LHCN-M2 (cell line): ENCODE results near the gene LMLN. TPM values are rescaled to one million over a fixed set of nuclear protein-coding genes. Genes with fewer than 3 reads are reported as not detected.
"Not testable (repeated sequence)": the region's sequence is repeated elsewhere in the genome, so short reads cannot be mapped to it uniquely, and the experiment has no call there.

Experiments
- DNase-seq: peaks from one replicate; pipeline ENCODE4 v3.0.0-alpha.2; 2012; ENCODE audit warnings: low read depth
- polyA plus RNA-seq: library from polyadenylated mRNA; unstranded; fragments of >200 nt; gene quantifications from one replicate; pipeline ENCODE4 v1.2.1, GENCODE V29; 2012; ENCODE audit warnings: missing spikeins
- total RNA-seq: library from RNA; depleted of rRNA; stranded (reverse); fragments of >200 nt; gene quantifications from 2 replicates; pipeline ENCODE4 v1.2.3, GENCODE V29; 2014; rRNA removed

LMLN gene, protein sequence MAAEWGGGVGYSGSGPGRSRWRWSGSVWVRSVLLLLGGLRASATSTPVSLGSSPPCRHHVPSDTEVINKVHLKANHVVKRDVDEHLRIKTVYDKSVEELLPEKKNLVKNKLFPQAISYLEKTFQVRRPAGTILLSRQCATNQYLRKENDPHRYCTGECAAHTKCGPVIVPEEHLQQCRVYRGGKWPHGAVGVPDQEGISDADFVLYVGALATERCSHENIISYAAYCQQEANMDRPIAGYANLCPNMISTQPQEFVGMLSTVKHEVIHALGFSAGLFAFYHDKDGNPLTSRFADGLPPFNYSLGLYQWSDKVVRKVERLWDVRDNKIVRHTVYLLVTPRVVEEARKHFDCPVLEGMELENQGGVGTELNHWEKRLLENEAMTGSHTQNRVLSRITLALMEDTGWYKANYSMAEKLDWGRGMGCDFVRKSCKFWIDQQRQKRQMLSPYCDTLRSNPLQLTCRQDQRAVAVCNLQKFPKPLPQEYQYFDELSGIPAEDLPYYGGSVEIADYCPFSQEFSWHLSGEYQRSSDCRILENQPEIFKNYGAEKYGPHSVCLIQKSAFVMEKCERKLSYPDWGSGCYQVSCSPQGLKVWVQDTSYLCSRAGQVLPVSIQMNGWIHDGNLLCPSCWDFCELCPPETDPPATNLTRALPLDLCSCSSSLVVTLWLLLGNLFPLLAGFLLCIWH
- 6.2 and 12.2 TPM in 2 replicates for total RNA-seq
- 3.1 TPM for polyA plus RNA-seq

- DNase-seq: peak; percentile 95
Observed at GRCh38 chr3:197959891-197960693, at the start of gene LMLN. Gene LMLN (plus strand): TSS chr3:197960217. CDS start chr3:197960246, 29 bp downstream.

- no peak for DNase-seq
Observed at GRCh38 chr3:197912741-197913476, 47.1 kb upstream of the LMLN start.

- DNase-seq: no peak
Observed at GRCh38 chr3:197913641-197914380, 46.2 kb upstream of the LMLN start.

DNA sequence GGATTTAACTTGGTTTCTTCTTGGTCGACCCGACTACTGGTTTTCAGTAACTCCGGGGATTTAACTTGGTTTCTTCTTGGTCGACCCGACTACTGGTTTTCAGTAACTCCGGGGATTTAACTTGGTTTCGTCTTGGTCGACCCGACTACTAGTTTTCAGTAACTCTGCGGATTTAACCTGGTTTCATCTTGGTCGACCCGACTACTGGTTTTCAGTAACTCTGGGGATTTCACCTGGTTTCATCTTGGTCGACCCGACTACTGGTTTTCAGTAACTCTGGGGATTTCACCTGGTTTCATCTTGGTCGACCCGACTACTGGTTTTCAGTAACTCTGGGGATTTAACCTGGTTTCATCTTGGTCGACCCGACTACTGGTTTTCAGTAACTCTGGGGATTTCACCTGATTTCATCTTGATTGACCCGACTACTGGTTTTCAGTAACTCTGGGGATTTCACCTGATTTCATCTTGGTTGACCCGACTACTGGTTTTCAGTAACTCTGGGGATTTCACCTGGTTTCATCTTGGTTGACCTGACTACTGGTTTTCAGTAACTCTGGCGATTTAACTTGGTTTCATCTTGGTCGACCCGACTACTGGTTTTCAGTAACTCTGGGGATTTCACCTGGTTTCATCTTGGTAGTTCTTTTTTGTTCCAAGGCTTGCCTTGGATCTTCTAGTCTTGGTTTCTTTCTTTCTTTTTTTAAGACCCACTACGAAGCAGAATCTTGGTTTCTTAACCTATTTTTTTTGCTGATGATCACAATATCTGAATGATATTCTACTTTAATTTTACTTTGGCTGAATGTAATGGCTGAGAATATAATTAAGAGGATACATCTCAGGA lies 38.4 kb upstream of the LMLN start:
- not testable (repeated sequence) for DNase-seq

- DNase-seq: no peak
Observed at GRCh38 chr3:197926418-197926817, 33.6 kb upstream of the LMLN start.

DNA sequence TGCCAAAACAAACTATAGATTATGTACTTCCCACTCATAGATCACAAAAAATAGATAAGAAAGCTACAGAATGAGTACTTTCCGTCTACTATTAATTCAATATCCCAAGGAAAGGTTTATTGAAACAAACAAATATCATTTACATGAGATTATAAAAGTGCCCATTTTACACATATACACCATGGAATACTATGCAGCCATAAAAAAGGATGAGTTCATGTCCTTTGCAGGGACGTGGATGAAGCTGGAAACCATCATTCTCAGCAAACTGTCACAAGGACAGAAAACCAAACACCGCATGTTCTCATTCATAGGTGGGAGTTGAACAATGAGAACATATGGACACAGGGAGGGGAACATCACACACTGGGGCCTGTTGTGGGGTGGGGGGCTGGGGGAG lies 32.4 kb upstream of the LMLN start:
- not testable (repeated sequence) for DNase-seq

GRCh38 chr3:197936819-197937384 lies 23.1 kb upstream of the LMLN start:
- no peak for DNase-seq

DNA sequence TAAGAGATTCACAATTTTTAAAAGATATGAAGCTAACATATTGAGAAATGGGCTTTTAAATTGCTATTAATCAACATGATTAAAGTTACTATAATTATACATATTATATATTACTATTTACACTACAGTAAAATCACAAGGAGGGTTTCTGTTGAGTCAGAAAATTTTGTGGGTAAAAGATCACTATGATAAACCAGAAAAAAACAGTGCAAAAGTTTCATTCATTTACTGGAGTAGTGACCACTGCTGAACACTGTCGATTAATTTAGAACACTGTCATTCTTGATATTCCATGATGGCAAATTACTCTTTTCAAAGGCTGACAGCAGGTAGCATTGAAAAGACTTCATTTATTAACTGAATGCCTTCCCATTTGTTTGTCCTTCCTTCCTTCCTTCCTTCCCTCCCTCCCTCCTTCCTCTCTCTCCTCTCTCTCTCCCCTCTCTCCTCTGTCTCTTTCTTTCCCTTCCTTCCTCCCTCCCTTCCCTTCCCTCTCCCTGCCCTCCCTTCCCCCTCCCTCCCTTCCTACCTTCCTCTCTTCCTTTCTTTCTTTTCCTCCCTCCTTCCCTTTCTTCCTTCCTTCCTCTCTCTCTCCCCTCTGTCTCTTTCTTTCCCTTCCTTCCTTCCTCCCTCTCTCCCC lies 19.2 kb upstream of the LMLN start:
- no peak for DNase-seq

DNA sequence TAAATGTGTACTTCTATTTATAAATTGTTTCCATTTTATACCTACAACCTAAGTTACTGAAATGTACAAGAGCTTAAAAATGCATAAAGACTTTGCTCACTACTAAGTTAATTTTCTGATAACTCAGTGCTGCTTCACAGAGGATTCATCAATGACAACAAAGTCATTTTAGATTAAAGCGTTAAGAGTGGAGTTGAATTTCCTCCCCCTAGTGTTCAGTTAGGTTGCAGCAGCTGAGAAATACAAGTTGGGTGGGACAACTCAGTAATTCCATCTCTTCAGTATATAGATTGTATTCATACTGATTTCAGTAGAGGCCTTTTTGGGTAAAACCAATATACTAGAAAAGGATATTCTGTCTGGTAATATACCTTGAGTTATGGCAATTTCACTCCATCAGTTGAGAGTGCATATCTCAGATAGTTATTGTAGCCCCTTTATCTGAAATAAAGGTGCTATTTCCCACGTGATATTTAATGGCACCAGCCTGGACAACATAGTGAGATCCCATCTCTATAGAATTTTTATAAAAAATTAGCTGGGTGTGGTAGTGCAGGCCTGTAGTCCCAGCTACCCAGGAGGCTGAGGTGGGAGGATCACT lies 17.0 kb upstream of the LMLN start:
- DNase-seq: peak; percentile 38

DNA sequence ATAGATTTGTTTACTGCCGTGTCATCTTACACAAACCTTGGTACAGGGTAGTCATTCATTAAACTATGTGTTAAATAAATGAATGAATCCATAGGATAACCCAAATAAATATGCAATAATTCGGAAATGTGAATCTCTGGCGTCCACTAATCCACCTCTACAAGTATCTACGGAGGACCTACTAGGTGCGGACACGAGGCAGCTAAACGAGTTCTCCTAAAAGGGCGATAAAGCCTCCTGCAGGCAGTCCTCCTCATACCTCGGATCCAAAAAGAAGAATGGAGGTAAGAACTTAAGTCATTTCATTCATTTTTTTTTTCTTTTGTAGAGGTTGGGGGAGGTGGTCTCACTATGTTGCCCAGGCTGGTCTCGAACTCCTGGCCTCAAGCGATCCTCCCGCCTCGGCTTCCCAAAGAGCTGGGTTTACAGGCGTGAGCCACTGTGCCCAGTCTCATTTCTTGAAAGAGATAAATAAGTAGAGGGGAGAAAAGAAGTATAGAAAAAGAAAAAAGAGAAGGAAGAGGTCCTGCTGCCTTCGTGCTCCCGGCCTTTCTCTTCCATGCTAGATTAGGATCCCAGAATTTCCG lies 10.7 kb upstream of the LMLN start:
- DNase-seq: no peak

- peak; percentile 93 for DNase-seq
Observed at GRCh38 chr3:197949778-197950676, 10.0 kb upstream of the LMLN start, which contains the start of gene RPL35A. Gene RPL35A (plus strand): TSS chr3:197950190. CDS start chr3:197950968, 778 bp downstream.

DNA sequence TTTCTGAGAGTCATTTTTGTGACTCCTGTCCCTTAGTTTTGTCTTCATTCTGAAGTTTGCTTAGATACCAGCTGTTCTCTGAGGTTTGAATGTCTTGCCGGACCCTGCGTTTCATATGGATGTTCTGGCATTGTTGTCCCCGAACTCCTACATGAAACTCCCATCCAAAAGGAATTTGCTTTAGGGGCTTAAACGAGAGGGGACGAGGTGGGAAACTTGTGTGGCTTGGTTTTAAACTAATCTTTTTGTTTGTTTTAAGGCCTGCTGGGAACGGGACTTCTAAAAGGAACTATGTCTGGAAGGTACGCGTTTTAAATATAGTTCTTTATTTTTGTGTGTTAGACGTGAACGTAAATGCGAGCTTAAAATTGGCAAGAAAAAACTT lies 9.3 kb upstream of the LMLN start:
- no peak for DNase-seq

- no peak for DNase-seq
Observed at GRCh38 chr3:197951392-197951990, 8.5 kb upstream of the LMLN start.

- DNase-seq: no peak
Observed at GRCh38 chr3:197952440-197952839, 7.6 kb upstream of the LMLN start.

GRCh38 chr3:197953325-197953724 lies 6.7 kb upstream of the LMLN start:
- no peak for DNase-seq

DNA sequence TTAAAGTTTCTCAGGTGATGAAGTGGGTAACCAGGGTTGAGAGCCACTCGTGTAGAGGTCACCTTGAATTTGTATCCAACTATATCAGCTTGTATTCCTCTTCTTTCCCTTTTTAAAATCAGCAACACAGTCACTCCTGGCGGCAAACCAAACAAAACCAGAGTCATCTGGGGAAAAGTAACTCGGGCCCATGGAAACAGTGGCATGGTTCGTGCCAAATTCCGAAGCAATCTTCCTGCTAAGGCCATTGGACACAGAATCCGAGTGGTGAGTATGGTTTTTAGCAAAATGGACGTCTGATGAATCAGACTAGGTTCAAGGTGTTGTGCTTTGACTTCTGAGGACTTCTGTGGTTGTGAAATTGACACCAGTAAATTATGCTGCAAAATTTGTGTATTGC lies 6.1 kb upstream of the LMLN start:
- no peak for DNase-seq
